Naive thymus-derived CD4-positive, alpha-beta T cell (primary cell): Measurements from ENCODE around the gene AKAP6. TPM values are rescaled to one million over a fixed set of nuclear protein-coding genes. Genes with fewer than 3 reads are reported as not detected.
A peak's percentile ranks its signal among the peaks of the same experiment; 100 is the strongest.

Experiments used
- ATAC-seq: fragments of 150-1000 bp; cut with Tn5 transposase; 2 replicates; pipeline ENCODE4 v1.10.0; 2021; ENCODE audit warnings: mild to moderate bottlenecking, moderate library complexity
- CTCF ChIA-PET: fragments of 350-600 bp; sonication (Branson Sonifier 250); formaldehyde crosslinking; loops from one replicate; lab custom pipeline; 2021; ENCODE audit warnings: antibody characterized with exemption; lab: Charles Lee
- POLR2A ChIA-PET: fragments of 350-600 bp; sonication (Branson Sonifier 250); formaldehyde crosslinking; loops from one replicate; lab custom pipeline; 2021; ENCODE audit warnings: antibody characterized with exemption, inconsistent platforms; lab: Charles Lee
- DNase-seq, 9 donors: peaks; one replicate each; pipeline versions ENCODE4 v3.0.0 to v3.0.0-alpha.2; 2020 to 2022; ENCODE audit warnings: mixed read lengths in 1 of 9
- H3K27ac ChIP-seq: one replicate; pipeline ENCODE4 v1.7.0; 2013; ENCODE audit warnings: mild to moderate bottlenecking, low read depth, low read length, moderate library complexity
- H3K27me3 ChIP-seq, 2 donors: one replicate each; pipeline ENCODE4 v1.7.0; 2013; ENCODE audit warnings: low read length in 2 of 2, mild to moderate bottlenecking in 2 of 2, moderate library complexity in 2 of 2; ENCODE audit not compliant: control insufficient read depth in 2 of 2, insufficient read depth in 2 of 2
- H3K36me3 ChIP-seq, 3 experiments: 1 replicate in 2 of 3; 2 replicates in 1 of 3; pipeline ENCODE4 v1.7.0; 2013; ENCODE audit warnings: low read length in 3 of 3, mild to moderate bottlenecking in 3 of 3, moderate library complexity in 1 of 3; ENCODE audit not compliant: insufficient read depth in 3 of 3, control insufficient read depth in 2 of 3
- H3K4me1 ChIP-seq, 2 donors: one replicate each; pipeline ENCODE4 v1.7.0; 2013; ENCODE audit warnings: low read length in 2 of 2, mild to moderate bottlenecking in 2 of 2, moderate library complexity in 1 of 2; ENCODE audit not compliant: control insufficient read depth in 2 of 2, insufficient read depth in 2 of 2
- H3K4me3 ChIP-seq: 2 replicates; pipeline ENCODE4 v1.7.0; 2013; ENCODE audit warnings: mild to moderate bottlenecking, low read length
- H3K9me3 ChIP-seq, 3 experiments: 1 replicate in 2 of 3; 2 replicates in 1 of 3; pipeline ENCODE4 v1.7.0; 2013; ENCODE audit warnings: low read length in 3 of 3; ENCODE audit not compliant: control insufficient read depth in 2 of 3
- H3K27ac Mint-ChIP-seq, 9 donors: one replicate each; pipeline ENCODE4 v1.8.0; 2020 to 2022; ENCODE audit warnings: mixed read lengths in 9 of 9, mild to moderate bottlenecking in 8 of 9, moderate library complexity in 5 of 9, inconsistent platforms in 2 of 9
- H3K27me3 Mint-ChIP-seq, 5 donors: one replicate each; pipeline ENCODE4 v1.8.0; 2021 to 2022; ENCODE audit warnings: mixed read lengths in 5 of 5, mild to moderate bottlenecking in 1 of 5
- H3K36me3 Mint-ChIP-seq, 5 donors: one replicate each; pipeline ENCODE4 v1.8.0; 2020 to 2022; ENCODE audit warnings: mixed read lengths in 5 of 5, mild to moderate bottlenecking in 3 of 5, inconsistent platforms in 1 of 5
- H3K4me1 Mint-ChIP-seq, 7 donors: one replicate each; pipeline ENCODE4 v1.8.0; 2020 to 2022; ENCODE audit warnings: mixed read lengths in 7 of 7, mild to moderate bottlenecking in 3 of 7, inconsistent platforms in 1 of 7
- H3K4me3 Mint-ChIP-seq, 10 donors: one replicate each; pipeline ENCODE4 v1.8.0; 2020 to 2022; ENCODE audit warnings: mild to moderate bottlenecking in 10 of 10, mixed read lengths in 10 of 10, moderate library complexity in 6 of 10, inconsistent platforms in 2 of 10
- H3K9me3 Mint-ChIP-seq, 11 donors: one replicate each; pipeline ENCODE4 v1.8.0; 2020 to 2022; ENCODE audit warnings: mixed read lengths in 11 of 11, mild to moderate bottlenecking in 4 of 11, inconsistent platforms in 1 of 11, moderate library complexity in 1 of 11
- intact Hi-C, 2 donors: fragments of 100-400 bp; cut with micrococcal nuclease; formaldehyde crosslinking; loops; one replicate each; pipeline ENCODE4 v1.15.1; 2023
- polyA plus RNA-seq, 2 donors: library from polyadenylated mRNA; unstranded; fragments of 300-500 nt; fragmentation: Illumina TruSeq; gene quantifications; one replicate each; pipeline ENCODE4 v1.2.3, GENCODE V29; 2021
- total RNA-seq, 6 experiments: library from RNA in 5 of 6; stranded (reverse) in 5 of 6; gene quantifications; 1 replicate in 5 of 6; 2 replicates in 1 of 6; pipeline ENCODE4 v1.2.3 and lab custom pipeline; 2021 to 2026

AKAP6 gene
- total and polyA plus RNA-seq, 7 experiments from 2014 or later, result 0.29 to 7.9 (median 4.1) TPM

DNA sequence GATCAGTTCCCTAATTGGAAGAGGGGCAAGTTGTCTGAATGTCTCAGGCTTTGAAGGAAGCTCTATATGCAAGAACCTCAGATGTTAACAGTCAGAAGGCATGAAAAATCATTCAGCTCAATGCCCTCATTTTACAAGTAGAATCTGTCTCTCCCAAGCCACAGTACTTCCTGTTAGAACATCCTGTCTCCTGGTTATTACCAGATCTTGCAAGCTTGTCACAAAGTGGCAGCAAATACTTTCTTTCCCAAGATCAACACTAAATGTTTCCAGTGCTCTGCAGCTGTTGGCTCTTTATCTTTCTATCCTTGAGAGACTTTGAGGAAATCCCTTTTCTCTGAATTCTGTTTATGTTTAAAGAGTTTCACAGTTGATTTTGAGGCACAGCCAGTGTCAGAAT is 235.5 kb downstream of the AKAP6 start:
- H3K27ac ChIP-seq, result no peak overlapping the region
- H3K9me3 ChIP-seq, result no peaks in the 10 kb centered on the region
- intact Hi-C loops, result loop anchor here (5.0 to 10.0 kb wide), 2 partner anchors 312 to 490 kb away; partner anchors contain the start of gene ARHGAP5 (in 1 of the 2)
- DNase-seq, result peak in 2 of 9 donors; percentile 1 to 9
- H3K36me3 ChIP-seq, result no peaks in the 10 kb centered on the region
- no peaks in the 10 kb centered on the region for H3K36me3 Mint-ChIP-seq
- ATAC-seq, result no peak
- peak overlapping the region in 3 of 10 donors; percentile 6 to 30 (median 15) for H3K4me3 Mint-ChIP-seq
- ChIA-PET CTCF (interaction anchor here (0.8 kb wide), 1 partner anchor 10 kb away, joined by 4 read pairs; no protein-coding TSS in a partner anchor), POLR2A (interaction anchor here (0.7 kb wide), 1 partner anchor 1483 kb away, joined by 3 read pairs; no protein-coding TSS in a partner anchor)
- H3K4me1 Mint-ChIP-seq, result peaks cover 15 to 26% (median 21%) of the 10 kb centered on the region in 7 donors
- H3K9me3 Mint-ChIP-seq, result no peaks in the 10 kb centered on the region
- H3K27me3 Mint-ChIP-seq, result peaks cover 0 to 10% (median 0%) of the 10 kb centered on the region in 5 donors
- H3K4me1 ChIP-seq, result no peaks in the 10 kb centered on the region
- no peaks in the 10 kb centered on the region for H3K27me3 ChIP-seq
- H3K27ac Mint-ChIP-seq, result peak overlapping the region in 4 of 9 donors; percentile 5 to 37 (median 20)
- H3K4me3 ChIP-seq, result no peak overlapping the region

DNA sequence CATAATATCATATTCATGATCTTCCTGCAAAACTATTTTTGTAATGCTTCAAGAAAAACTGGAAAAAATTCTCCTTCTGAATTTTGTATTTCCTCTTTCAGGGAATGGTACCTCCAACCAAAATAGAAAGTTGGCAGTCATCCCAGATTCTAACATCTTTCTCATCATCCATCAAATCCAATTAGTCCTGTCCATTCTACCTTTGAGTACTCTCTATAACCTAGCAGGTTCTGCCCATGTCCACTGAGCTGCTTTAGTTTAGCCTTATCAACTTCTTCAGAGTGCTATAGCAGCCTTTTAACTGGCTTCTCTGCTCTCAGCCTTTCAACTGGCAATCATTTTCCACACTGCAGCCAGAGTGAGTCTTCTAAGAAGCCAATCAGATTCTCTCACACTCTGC is 236.2 kb downstream of the AKAP6 start:
- CTCF ChIA-PET, result interaction anchor here (1.3 kb wide), 1 partner anchor 10 kb away, joined by 3 read pairs; no protein-coding TSS in a partner anchor
- POLR2A ChIA-PET, result no interaction called here
- no peak for DNase-seq
- Histone ChIP-seq H3K27ac (no peak overlapping the region), H3K27me3 (no peaks in the 10 kb centered on the region), H3K9me3 (no peaks in the 10 kb centered on the region), H3K36me3 (no peaks in the 10 kb centered on the region), H3K4me3 (no peak overlapping the region), H3K4me1 (no peaks in the 10 kb centered on the region)
- Mint-ChIP-seq H3K27me3 (peaks cover 0 to 10% (median 0%) of the 10 kb centered on the region in 5 donors), H3K27ac (peak overlapping the region in 2 of 9 donors; percentile 5 to 65), H3K36me3 (no peaks in the 10 kb centered on the region), H3K4me3 (no peak overlapping the region), H3K4me1 (peaks cover 15 to 26% (median 21%) of the 10 kb centered on the region in 7 donors), H3K9me3 (no peaks in the 10 kb centered on the region)
- ATAC-seq, result no peak
- intact Hi-C loops, result loop anchor here in 1 of 2 donors (10.0 kb wide), 1 partner anchor 490 kb away; the partner anchor contains the start of gene ARHGAP5

DNA sequence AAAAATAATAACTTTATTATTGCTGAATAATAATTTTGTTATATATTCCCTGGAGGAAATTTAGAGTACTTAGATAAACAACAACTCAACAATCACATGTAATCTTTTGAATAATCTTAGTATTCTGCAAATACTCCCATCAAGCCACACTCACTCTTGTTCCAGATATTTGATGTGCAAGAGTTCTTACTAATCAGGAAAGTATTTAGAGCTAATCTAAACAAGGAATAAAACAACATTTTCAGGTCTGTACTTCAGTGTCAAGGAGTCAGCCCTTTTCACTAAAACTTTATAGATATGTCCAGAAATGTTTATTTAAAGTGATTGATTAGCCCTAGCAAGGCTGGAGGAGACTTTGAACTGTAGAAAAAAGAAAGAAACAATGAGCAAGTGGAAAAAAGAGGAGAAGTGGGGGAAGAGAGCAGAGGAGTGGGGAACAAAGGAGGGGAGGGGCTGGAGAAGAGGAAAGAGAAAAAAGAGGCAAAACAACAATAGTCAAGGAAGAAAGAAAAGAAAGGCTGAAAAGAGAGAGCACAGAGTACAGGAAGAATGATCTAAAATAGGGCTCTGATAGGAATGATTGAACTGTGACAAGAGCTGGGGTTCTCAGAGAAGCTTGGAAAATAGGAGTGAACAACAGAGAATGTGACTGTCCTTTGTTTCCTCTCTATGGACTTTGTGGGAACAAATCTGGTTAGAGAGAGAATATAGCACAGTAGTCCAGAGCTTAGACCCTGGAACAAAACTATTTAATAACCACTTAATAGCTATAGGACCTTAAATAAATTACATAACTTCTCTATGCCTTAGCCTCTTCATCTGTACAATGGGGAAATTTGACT is 238.7 kb downstream of the AKAP6 start:
- ChIA-PET POLR2A (no interaction called here), CTCF (interaction anchor here (0.6 kb wide), 1 partner anchor 1764 kb away, joined by 3 read pairs; no protein-coding TSS in a partner anchor)
- Mint-ChIP-seq H3K9me3 (no peaks in the 10 kb centered on the region), H3K4me1 (peaks cover 15 to 26% (median 21%) of the 10 kb centered on the region in 7 donors), H3K27me3 (peaks cover 0 to 12% (median under 1%) of the 10 kb centered on the region in 5 donors), H3K36me3 (no peaks in the 10 kb centered on the region), H3K27ac (no peak overlapping the region), H3K4me3 (no peak overlapping the region)
- no peaks in the 10 kb centered on the region for H3K27me3 ChIP-seq
- DNase-seq, result no peak
- H3K27ac ChIP-seq, result no peak overlapping the region
- no peak overlapping the region for H3K4me3 ChIP-seq
- no peak for ATAC-seq
- H3K36me3 ChIP-seq, result no peaks in the 10 kb centered on the region
- intact Hi-C loops, result loop anchor here in 1 of 2 donors (10.0 kb wide), 1 partner anchor 493 kb away; the partner anchor contains the start of gene ARHGAP5
- H3K9me3 ChIP-seq, result no peaks in the 10 kb centered on the region
- no peaks in the 10 kb centered on the region for H3K4me1 ChIP-seq

- no peak overlapping the region for H3K4me3 Mint-ChIP-seq
- H3K4me1 Mint-ChIP-seq, result no peaks in the 10 kb centered on the region
- DNase-seq (no peak), ATAC-seq (no peak)
- CTCF ChIA-PET, result no interaction called here
- no peak overlapping the region for H3K4me3 ChIP-seq
- no peaks in the 10 kb centered on the region for H3K9me3 ChIP-seq
- intact Hi-C loops, result no loop called here
- no peaks in the 10 kb centered on the region for H3K36me3 Mint-ChIP-seq
- no peaks in the 10 kb centered on the region for H3K9me3 Mint-ChIP-seq
- H3K27ac Mint-ChIP-seq, result no peak overlapping the region
- no peaks in the 10 kb centered on the region for H3K27me3 ChIP-seq
- no peaks in the 10 kb centered on the region for H3K4me1 ChIP-seq
- H3K27me3 Mint-ChIP-seq, result peaks cover 0 to 29% (median 5%) of the 10 kb centered on the region in 5 donors
- POLR2A ChIA-PET, result no interaction called here
- no peak overlapping the region for H3K27ac ChIP-seq
- no peaks in the 10 kb centered on the region for H3K36me3 ChIP-seq
Measured at GRCh38 chr14:32571551-32571950, 242.5 kb downstream of the AKAP6 start.

- no peaks in the 10 kb centered on the region for H3K9me3 ChIP-seq
- Mint-ChIP-seq H3K4me1 (no peaks in the 10 kb centered on the region), H3K4me3 (no peak overlapping the region), H3K27me3 (peaks cover 0 to 34% (median 6%) of the 10 kb centered on the region in 5 donors), H3K9me3 (no peaks in the 10 kb centered on the region), H3K27ac (no peak overlapping the region), H3K36me3 (no peaks in the 10 kb centered on the region)
- no peaks in the 10 kb centered on the region for H3K36me3 ChIP-seq
- no peaks in the 10 kb centered on the region for H3K27me3 ChIP-seq
- ATAC-seq (no peak), DNase-seq (no peak)
- intact Hi-C loops, result no loop called here
- ChIA-PET POLR2A (no interaction called here), CTCF (no interaction called here)
- no peaks in the 10 kb centered on the region for H3K4me1 ChIP-seq
- no peak overlapping the region for H3K4me3 ChIP-seq
- H3K27ac ChIP-seq, result no peak overlapping the region
Measured at GRCh38 chr14:32571995-32572866, 243.1 kb downstream of the AKAP6 start.

DNA sequence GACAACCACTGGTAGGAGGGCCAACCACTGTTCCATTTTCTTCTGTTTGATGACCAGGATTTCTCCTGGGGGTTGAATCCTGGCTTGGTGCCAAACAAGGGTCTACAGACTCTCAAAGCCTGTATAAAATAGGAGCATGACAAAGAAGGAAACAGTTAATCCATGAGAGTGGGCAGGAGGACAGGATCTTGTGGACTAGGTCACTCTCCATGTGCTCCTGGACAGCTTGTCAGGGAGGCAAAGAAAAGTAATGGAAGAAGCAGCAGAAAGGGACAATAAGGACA is 243.7 kb downstream of the AKAP6 start:
- no peaks in the 10 kb centered on the region for H3K9me3 ChIP-seq
- ChIA-PET CTCF (no interaction called here), POLR2A (no interaction called here)
- no peaks in the 10 kb centered on the region for H3K4me1 Mint-ChIP-seq
- no peaks in the 10 kb centered on the region for H3K9me3 Mint-ChIP-seq
- DNase-seq (no peak), ATAC-seq (no peak)
- no peak overlapping the region for H3K4me3 Mint-ChIP-seq
- no peak overlapping the region for H3K27ac ChIP-seq
- intact Hi-C loops, result no loop called here
- no peaks in the 10 kb centered on the region for H3K27me3 ChIP-seq
- no peak overlapping the region for H3K4me3 ChIP-seq
- H3K36me3 ChIP-seq, result no peaks in the 10 kb centered on the region
- no peaks in the 10 kb centered on the region for H3K4me1 ChIP-seq
- peaks cover 0 to 33% (median 6%) of the 10 kb centered on the region in 5 donors for H3K27me3 Mint-ChIP-seq
- H3K27ac Mint-ChIP-seq, result no peak overlapping the region
- no peaks in the 10 kb centered on the region for H3K36me3 Mint-ChIP-seq
